Measurements from ENCODE around the gene TPST1. TPM values are rescaled to one million over a fixed set of nuclear protein-coding genes. Genes with fewer than 3 reads are reported as not detected.

Gene TPST1
- total RNA-seq, 1 experiment from 2014 or later, result 29.0 TPM

- Histone ChIP-seq H3K9me3 (ENCODE audit: control insufficient read depth, insufficient read depth, low read depth, low read length) (no peaks in the 10 kb centered on the region), H3K27ac (ENCODE audit: low read length) (no peak overlapping the region), H3K4me1 (ENCODE audit: control insufficient read depth, insufficient read depth, low read length) (no peaks in the 10 kb centered on the region), H3K27me3 (ENCODE audit: control insufficient read depth, insufficient read depth, low read length) (no peaks in the 10 kb centered on the region), H3K4me3 (ENCODE audit: low read depth in 2 of 2, low read length in 2 of 2) (no peak overlapping the region), H3K36me3 (ENCODE audit: control insufficient read depth, insufficient read depth, low read length) (no peaks in the 10 kb centered on the region)
- no TSS peak for BruUV-seq (replicated peaks)
- TF ChIP-seq SIN3A (IDR thresholded peaks at IDR 0.05; ENCODE audit: borderline replicate concordance, insufficient read depth, low read depth, low read length) (no peak), TCF7L2 (IDR thresholded peaks at IDR 0.05; ENCODE audit: low read depth, low read length) (no peak), REST (IDR thresholded peaks at IDR 0.05; ENCODE audit: insufficient read depth in 1 of 2, low read depth in 2 of 2, low read length in 1 of 2) (no peak), POLR2AphosphoS5 (IDR thresholded peaks at IDR 0.05; ENCODE audit: low read depth, low read length) (no peak), CTCF (IDR thresholded peaks at IDR 0.05) (no peak)
- ChIA-PET POLR2A (no interaction called here), CTCF (no interaction called here)
- in situ Hi-C loops (cut with HindIII; ENCODE audit: low pct_unique_long_range_greater_than_20kb, low sequenced_read_pairs), result no loop called here
- DNase-seq (ENCODE audit: low read depth, low spot score) (no peak), ATAC-seq (no peak)
- intact Hi-C loops (cut with micrococcal nuclease; ENCODE audit: unreplicated experiment), result no loop called here
Observed at GRCh38 chr7:66178258-66178657, 26.9 kb upstream of the TPST1 start.

- no peak for TF ChIP-seq POLR2AphosphoS5 (IDR thresholded peaks at IDR 0.05; ENCODE audit: low read depth, low read length)
- no peak for TF ChIP-seq CTCF (IDR thresholded peaks at IDR 0.05)
- Histone ChIP-seq H3K27me3 (ENCODE audit: control insufficient read depth, insufficient read depth, low read length) (no peaks in the 10 kb centered on the region), H3K4me1 (ENCODE audit: control insufficient read depth, insufficient read depth, low read length) (no peaks in the 10 kb centered on the region), H3K36me3 (ENCODE audit: control insufficient read depth, insufficient read depth, low read length) (no peaks in the 10 kb centered on the region), H3K4me3 (ENCODE audit: low read depth in 2 of 2, low read length in 2 of 2) (no peak overlapping the region), H3K9me3 (ENCODE audit: control insufficient read depth, insufficient read depth, low read depth, low read length) (no peaks in the 10 kb centered on the region), H3K27ac (ENCODE audit: low read length) (no peak overlapping the region)
- DNase-seq (ENCODE audit: low read depth, low spot score), result no peak
- ATAC-seq, result 0 out of 2 replicates have a peak, but pooled peaks have one; percentile 13
- intact Hi-C loops (cut with micrococcal nuclease; ENCODE audit: unreplicated experiment), result no loop called here
- in situ Hi-C loops (cut with HindIII; ENCODE audit: low pct_unique_long_range_greater_than_20kb, low sequenced_read_pairs), result no loop called here
- BruUV-seq (replicated peaks), result no TSS peak
- ChIA-PET POLR2A (no interaction called here), CTCF (no interaction called here)
Observed at GRCh38 chr7:66181329-66181728, 23.8 kb upstream of the TPST1 start.
